ENCODE measurements around the gene TESK2. TPM values are rescaled to one million over a fixed set of nuclear protein-coding genes. Genes with fewer than 3 reads are reported as not detected.

Gene TESK2
- total RNA-seq: 10.8 and 13.3 TPM in 2 replicates

DNA sequence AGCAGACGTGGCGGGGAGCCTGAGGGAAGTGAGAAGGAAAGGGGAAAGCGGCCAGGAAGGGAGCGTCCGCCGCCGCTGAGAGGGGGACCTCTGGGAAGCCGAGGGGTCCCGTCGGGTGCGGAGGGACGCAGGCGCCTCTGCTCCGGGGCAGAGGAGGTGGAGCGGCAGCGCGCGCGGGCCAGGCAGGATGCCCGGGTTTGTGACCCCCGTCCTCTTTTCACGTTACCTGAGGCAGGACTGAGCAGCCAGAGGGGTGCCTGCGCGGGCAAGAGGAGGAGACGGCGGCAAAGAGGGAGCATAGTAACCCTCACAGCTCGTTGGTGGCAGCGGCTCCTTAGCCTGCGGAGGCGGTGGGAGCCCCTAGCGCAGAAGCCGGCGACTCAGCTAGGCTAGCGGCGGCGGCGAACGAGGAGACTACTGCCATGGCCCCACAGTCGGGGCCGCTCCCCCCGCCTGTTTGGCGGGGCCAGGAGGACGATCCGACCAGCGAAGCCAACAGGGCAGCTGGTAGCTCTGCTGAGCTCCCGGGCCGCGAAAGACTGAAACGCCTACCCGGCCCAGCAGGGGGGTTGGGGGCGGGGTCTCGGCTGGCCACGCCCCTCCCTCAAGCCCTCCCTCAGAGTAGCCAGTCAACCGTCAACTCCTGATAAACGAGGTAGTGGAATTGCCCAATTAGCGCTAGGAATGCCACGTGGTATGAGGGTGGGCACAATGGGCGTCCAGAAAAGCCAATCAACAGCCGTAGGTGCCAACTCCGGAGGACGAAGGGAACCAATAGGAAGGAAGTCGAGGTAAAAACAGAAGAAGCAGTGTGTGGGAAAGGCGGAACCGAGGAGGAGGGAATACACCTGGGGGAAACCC lies at the start of gene TESK2:
TSS of gene TESK2 (minus strand) at position 538 of the 861 bp plus-strand sequence. CDS start 33,378 bp downstream, outside the sequence.

DNA sequence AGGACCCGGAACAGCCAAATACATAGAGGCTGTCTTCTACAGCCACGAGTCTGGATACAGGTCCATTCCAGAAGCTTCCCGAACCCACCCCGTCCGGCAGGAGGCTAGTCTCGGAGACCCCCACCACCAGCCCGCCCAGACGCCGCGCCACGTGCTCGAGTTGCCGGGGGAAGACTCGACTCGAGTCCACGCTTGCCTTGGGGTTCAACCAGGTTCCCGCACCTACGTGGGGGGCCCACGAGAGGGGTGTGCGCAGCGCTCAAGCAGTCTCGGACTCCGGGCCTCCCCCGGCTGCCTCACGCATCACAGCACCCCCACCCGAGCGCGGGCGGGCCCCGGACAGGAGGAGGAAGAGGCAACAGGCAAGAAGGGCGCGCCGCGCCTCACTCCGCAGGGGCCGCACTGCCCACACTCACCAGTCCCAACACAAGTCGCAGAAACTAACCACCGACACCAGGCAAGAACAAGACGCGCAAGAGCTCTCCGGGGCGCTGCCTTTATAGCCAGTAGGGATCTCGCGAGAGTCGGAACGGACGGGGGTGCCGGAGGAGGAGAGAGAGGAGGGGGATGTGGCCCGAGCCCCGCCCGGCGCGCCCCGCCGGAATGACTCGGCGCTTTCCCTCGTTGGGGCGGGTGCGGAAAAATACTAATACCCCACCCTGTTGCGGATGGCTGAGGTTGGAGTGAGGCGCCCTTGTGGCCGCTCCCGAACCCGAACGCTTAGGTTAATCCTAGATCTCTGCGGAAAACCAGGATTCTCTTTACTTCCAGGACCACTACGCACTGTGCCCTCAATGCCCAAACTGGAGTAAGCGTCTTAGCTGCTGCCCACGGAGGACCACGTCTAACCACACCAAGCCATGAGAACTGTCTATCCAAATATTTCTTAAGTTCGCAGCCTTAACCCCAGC lies 30.7 kb upstream of the TESK2 start, which contains the start of gene PRDX1:
TSS of gene PRDX1 (minus strand) at position 472 of the 911 bp plus-strand sequence. CDS start 2,841 bp downstream, outside the sequence.

GRCh38 chr1:45339789-45340558 lies 151.0 kb downstream of the TESK2 start, which contains the start of the genes MUTYH and TOE1:
MUTYH (minus strand) TSS chr1:45340440; CDS start chr1:45334505, 5,935 bp downstream.
TOE1 (plus strand) TSS chr1:45340170; CDS start chr1:45340253, 83 bp downstream.

DNA sequence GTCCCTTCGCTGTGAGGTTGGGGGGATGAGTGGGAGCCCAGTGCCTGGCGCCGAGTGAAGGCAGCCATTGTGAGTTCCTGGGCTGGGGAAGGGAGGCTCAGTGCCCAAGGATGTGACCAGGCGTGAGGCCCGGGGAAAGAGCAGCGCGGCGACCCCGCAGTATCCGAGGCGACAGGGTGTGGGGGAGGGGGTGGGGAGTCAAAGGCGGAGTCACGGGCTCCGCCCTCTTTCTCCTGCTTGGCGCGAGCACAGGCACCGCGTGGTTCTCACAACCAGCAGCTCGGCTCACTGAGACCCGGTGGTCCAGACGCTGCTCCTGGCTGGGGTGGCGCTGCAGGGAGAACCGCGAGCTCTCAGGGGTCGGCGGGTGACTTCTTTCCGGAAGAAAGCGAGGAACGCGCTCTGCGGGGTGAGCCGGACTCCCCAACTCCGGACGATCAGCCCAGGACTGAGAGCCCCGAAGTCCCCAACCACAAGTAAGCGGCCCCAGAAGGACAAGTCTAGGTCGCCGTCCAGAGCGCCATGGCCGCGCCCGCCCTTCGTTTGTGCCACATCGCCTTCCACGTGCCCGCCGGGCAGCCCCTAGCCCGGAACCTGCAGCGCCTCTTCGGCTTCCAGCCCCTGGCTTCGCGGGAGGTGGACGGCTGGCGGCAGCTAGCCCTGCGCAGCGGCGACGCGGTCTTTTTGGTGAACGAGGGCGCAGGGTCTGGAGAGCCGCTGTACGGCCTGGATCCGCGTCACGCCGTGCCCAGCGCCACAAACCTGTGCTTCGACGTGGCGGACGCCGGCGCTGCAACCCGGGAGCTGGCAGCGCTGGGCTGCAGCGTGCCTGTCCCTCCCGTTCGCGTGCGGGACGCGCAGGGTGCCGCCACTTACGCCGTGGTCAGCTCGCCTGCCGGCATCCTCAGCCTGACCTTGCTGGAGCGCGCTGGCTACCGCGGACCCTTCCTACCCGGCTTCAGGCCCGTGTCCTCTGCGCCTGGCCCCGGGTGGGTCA lies 164.0 kb downstream of the TESK2 start, which contains the start of gene HPDL:
TSS of gene HPDL (plus strand) at position 269 of the 997 bp plus-strand sequence. CDS start at position 523, 254 bp downstream.

Other genes starting within 250 kb of the TESK2 start
- gene HPDL, start 164.3 kb downstream of the TESK2 start, total RNA-seq: 1.3 and 2.0 TPM in 2 replicates
- gene TOE1, start 151.0 kb downstream of the TESK2 start, total RNA-seq: 11.4 and 20.2 TPM in 2 replicates
- gene MUTYH, start 150.7 kb downstream of the TESK2 start, total RNA-seq: 14.6 and 27.1 TPM in 2 replicates
- 0.39 and 2.4 TPM in 2 replicates for gene CCDC163, start 8.9 kb upstream of the TESK2 start, total RNA-seq
- 1.2 and 7.8 TPM in 2 replicates for gene MMACHC, start 9.1 kb upstream of the TESK2 start, total RNA-seq
- 305 and 686 TPM in 2 replicates for gene PRDX1, start 30.7 kb upstream of the TESK2 start, total RNA-seq
- gene AKR1A1, start 59.7 kb upstream of the TESK2 start, total RNA-seq: 108 and 120 TPM in 2 replicates
- 35.1 and 68.3 TPM in 2 replicates for gene NASP, start 92.9 kb upstream of the TESK2 start, total RNA-seq
- gene CCDC17, start 132.9 kb upstream of the TESK2 start, total RNA-seq: 2.4 and 2.6 TPM in 2 replicates
- gene GPBP1L1, start 195.4 kb upstream of the TESK2 start, total RNA-seq: 90.8 and 96.2 TPM in 2 replicates
- gene TMEM69, start 197.0 kb upstream of the TESK2 start, total RNA-seq: 8.6 and 17.8 TPM in 2 replicates

Measured in placental epithelial cell (primary cell).